ENCODE results near the gene SPATA3. TPM values are rescaled to one million over a fixed set of nuclear protein-coding genes. Genes with fewer than 3 reads are reported as not detected.

The SPATA3 gene
- total and polyA plus RNA-seq, 2 of the 13 experiments (the other 11 are each of a cell fraction or from before 2014, with no cell fraction given): not detected

- no peak for TF ChIP-seq ZMAT5 (CRISPR knock-in tag; IDR thresholded peaks at IDR 0.05; ENCODE audit: borderline replicate concordance, low read depth)
- no peak for TF ChIP-seq ZNF160 (CRISPR knock-in tag; IDR thresholded peaks at IDR 0.05)
- no peak for TF ChIP-seq NR2F6 (IDR thresholded peaks at IDR 0.05)
- peak; percentile 52 for TF ChIP-seq NR2F6 (CRISPR knock-in tag; IDR thresholded peaks at IDR 0.05)
- TF ChIP-seq FOXO1 (CRISPR knock-in tag; IDR thresholded peaks at IDR 0.05): peak; percentile 18; the same call in 1 of the 2 replicates
- TF ChIP-seq, protein P1, sequence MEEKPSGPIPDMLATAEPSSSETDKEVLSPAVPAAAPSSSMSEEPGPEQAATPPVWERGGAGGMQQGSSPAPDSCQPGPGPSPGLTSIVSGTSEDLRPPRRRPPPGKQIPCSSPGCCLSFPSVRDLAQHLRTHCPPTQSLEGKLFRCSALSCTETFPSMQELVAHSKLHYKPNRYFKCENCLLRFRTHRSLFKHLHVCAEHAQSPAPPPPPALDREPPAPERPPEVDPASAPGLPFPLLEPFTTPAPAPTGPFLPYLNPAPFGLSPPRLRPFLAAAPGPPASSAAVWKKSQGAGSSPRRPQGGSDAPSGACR (CRISPR knock-in tag; IDR thresholded peaks at IDR 0.05): no peak
- TF ChIP-seq, protein P2, sequence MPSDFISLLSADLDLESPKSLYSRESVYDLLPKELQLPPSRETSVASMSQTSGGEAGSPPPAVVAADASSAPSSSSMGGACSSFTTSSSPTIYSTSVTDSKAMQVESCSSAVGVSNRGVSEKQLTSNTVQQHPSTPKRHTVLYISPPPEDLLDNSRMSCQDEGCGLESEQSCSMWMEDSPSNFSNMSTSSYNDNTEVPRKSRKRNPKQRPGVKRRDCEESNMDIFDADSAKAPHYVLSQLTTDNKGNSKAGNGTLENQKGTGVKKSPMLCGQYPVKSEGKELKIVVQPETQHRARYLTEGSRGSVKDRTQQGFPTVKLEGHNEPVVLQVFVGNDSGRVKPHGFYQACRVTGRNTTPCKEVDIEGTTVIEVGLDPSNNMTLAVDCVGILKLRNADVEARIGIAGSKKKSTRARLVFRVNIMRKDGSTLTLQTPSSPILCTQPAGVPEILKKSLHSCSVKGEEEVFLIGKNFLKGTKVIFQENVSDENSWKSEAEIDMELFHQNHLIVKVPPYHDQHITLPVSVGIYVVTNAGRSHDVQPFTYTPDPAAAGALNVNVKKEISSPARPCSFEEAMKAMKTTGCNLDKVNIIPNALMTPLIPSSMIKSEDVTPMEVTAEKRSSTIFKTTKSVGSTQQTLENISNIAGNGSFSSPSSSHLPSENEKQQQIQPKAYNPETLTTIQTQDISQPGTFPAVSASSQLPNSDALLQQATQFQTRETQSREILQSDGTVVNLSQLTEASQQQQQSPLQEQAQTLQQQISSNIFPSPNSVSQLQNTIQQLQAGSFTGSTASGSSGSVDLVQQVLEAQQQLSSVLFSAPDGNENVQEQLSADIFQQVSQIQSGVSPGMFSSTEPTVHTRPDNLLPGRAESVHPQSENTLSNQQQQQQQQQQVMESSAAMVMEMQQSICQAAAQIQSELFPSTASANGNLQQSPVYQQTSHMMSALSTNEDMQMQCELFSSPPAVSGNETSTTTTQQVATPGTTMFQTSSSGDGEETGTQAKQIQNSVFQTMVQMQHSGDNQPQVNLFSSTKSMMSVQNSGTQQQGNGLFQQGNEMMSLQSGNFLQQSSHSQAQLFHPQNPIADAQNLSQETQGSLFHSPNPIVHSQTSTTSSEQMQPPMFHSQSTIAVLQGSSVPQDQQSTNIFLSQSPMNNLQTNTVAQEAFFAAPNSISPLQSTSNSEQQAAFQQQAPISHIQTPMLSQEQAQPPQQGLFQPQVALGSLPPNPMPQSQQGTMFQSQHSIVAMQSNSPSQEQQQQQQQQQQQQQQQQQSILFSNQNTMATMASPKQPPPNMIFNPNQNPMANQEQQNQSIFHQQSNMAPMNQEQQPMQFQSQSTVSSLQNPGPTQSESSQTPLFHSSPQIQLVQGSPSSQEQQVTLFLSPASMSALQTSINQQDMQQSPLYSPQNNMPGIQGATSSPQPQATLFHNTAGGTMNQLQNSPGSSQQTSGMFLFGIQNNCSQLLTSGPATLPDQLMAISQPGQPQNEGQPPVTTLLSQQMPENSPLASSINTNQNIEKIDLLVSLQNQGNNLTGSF (CRISPR knock-in tag; IDR thresholded peaks at IDR 0.05): 0 out of 2 replicates have a peak, but pooled peaks have one; percentile 26
- TF ChIP-seq ZBTB7A (CRISPR knock-in tag; IDR thresholded peaks at IDR 0.05): no peak; the same call in 1 of the 2 replicates
- TF ChIP-seq ZNF737 (CRISPR knock-in tag; IDR thresholded peaks at IDR 0.05; ENCODE audit: borderline replicate concordance): no peak
- TF ChIP-seq FOXM1 (CRISPR knock-in tag; IDR thresholded peaks at IDR 0.05): no peak
- peak; percentile 95 for TF ChIP-seq KDM5A (IDR thresholded peaks at IDR 0.05; ENCODE audit: borderline replicate concordance, low read length)
- TF ChIP-seq, protein P3, sequence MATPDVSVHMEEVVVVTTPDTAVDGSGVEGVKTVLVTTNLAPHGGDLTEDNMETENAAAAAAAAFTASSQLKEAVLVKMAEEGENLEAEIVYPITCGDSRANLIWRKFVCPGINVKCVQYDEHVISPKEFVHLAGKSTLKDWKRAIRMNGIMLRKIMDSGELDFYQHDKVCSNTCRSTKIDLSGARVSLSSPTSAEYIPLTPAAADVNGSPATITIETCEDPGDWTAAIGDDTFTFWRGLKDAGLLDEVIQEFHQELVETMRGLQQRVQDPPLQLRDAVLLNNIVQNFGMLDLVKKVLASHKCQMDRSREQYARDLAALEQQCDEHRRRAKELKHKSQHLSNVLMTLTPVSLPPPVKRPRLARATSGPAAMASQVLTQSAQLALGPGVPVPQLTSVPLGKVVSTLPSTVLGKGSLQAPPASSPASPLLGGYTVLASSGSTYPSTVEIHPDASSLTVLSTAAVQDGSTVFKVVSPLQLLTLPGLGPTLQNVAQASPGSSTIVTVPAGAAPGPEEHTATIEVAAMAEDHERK (CRISPR knock-in tag; IDR thresholded peaks at IDR 0.05; ENCODE audit: low read depth): peak; percentile 56
- peak; percentile 80 for TF ChIP-seq GATAD2A (CRISPR knock-in tag; IDR thresholded peaks at IDR 0.05)
- peak; percentile 40 for TF ChIP-seq RXRB (CRISPR knock-in tag; IDR thresholded peaks at IDR 0.05; ENCODE audit: borderline replicate concordance)
- TF ChIP-seq RFXANK (CRISPR knock-in tag; IDR thresholded peaks at IDR 0.05): no peak
- no peak for TF ChIP-seq HNRNPUL1 (IDR thresholded peaks at IDR 0.05; ENCODE audit: low read depth, low read length)
- no peak for TF ChIP-seq MBD4 (IDR thresholded peaks at IDR 0.05; ENCODE audit: borderline replicate concordance, low read length)
- TF ChIP-seq, protein P4, sequence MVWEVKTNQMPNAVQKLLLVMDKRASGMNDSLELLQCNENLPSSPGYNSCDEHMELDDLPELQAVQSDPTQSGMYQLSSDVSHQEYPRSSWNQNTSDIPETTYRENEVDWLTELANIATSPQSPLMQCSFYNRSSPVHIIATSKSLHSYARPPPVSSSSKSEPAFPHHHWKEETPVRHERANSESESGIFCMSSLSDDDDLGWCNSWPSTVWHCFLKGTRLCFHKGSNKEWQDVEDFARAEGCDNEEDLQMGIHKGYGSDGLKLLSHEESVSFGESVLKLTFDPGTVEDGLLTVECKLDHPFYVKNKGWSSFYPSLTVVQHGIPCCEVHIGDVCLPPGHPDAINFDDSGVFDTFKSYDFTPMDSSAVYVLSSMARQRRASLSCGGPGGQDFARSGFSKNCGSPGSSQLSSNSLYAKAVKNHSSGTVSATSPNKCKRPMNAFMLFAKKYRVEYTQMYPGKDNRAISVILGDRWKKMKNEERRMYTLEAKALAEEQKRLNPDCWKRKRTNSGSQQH (CRISPR knock-in tag; IDR thresholded peaks at IDR 0.05; ENCODE audit: low read depth): peak; percentile 75; the same call in 1 of the 2 replicates
- no peak for TF ChIP-seq SCMH1 (CRISPR knock-in tag; IDR thresholded peaks at IDR 0.05; ENCODE audit: borderline replicate concordance)
- TF ChIP-seq ZNF260 (CRISPR knock-in tag; IDR thresholded peaks at IDR 0.05; ENCODE audit: borderline replicate concordance, low read depth): no peak
- no peak; the same call in 1 of the 2 replicates for TF ChIP-seq ZNF232 (CRISPR knock-in tag; IDR thresholded peaks at IDR 0.05; ENCODE audit: borderline replicate concordance)
Measured at GRCh38 chr2:231056453-231057416, 60.8 kb downstream of the SPATA3 start, which contains the start of gene PSMD1 (continued).
